HG03108 (cell line): Measurements from ENCODE around the gene C3.

Source experiments
- ATAC-seq: cut with Tn5 transposase; IDR thresholded peaks from one replicate; pipeline ENCODE4 v1.9.1; 2021; ENCODE audit warnings: moderate library complexity; ENCODE audit not compliant: unreplicated experiment

Gene C3

GRCh38 chr19:6745965-6746364 is 25.5 kb upstream of the C3 start:
- no peak for ATAC-seq

- no peak for ATAC-seq
Observed at GRCh38 chr19:6744381-6745301, 24.2 kb upstream of the C3 start.

GRCh38 chr19:6743714-6744380 is 23.4 kb upstream of the C3 start:
- no peak for ATAC-seq

- ATAC-seq, result no peak
Observed at GRCh38 chr19:6743066-6743465, 22.6 kb upstream of the C3 start.

GRCh38 chr19:6740589-6741343 is 20.3 kb upstream of the C3 start:
- ATAC-seq, result no peak

GRCh38 chr19:6739883-6740588 is 19.6 kb upstream of the C3 start:
- no peak for ATAC-seq

- ATAC-seq, result no peak
Observed at GRCh38 chr19:6739390-6739882, 19.0 kb upstream of the C3 start, which contains the start of gene TRIP10. TSS of gene TRIP10 (plus strand) at chr19:6739680. CDS start at chr19:6739762, 82 bp downstream.

GRCh38 chr19:6738787-6739389 is 18.4 kb upstream of the C3 start:
- no peak for ATAC-seq

- ATAC-seq, result no peak
Observed at GRCh38 chr19:6737873-6738786, 17.7 kb upstream of the C3 start.

- ATAC-seq, result peak; percentile 53
Observed at GRCh38 chr19:6737284-6737872, 16.9 kb upstream of the C3 start, which contains the start of gene GPR108. TSS of gene GPR108 (minus strand) at chr19:6737580. CDS start at chr19:6737576, 4 bp downstream.

GRCh38 chr19:6736917-6737283 is 16.4 kb upstream of the C3 start:
- no peak for ATAC-seq

- ATAC-seq, result no peak
Observed at GRCh38 chr19:6736169-6736916, 15.9 kb upstream of the C3 start.

- ATAC-seq, result no peak
Observed at GRCh38 chr19:6735181-6735911, 14.9 kb upstream of the C3 start.

GRCh38 chr19:6734096-6734696 is 13.7 kb upstream of the C3 start:
- ATAC-seq, result no peak

GRCh38 chr19:6733338-6734095 is 13.1 kb upstream of the C3 start:
- ATAC-seq, result no peak

GRCh38 chr19:6732803-6733337 is 12.4 kb upstream of the C3 start:
- ATAC-seq, result no peak
